Measurements from ENCODE around the gene LYZL6.

DNA sequence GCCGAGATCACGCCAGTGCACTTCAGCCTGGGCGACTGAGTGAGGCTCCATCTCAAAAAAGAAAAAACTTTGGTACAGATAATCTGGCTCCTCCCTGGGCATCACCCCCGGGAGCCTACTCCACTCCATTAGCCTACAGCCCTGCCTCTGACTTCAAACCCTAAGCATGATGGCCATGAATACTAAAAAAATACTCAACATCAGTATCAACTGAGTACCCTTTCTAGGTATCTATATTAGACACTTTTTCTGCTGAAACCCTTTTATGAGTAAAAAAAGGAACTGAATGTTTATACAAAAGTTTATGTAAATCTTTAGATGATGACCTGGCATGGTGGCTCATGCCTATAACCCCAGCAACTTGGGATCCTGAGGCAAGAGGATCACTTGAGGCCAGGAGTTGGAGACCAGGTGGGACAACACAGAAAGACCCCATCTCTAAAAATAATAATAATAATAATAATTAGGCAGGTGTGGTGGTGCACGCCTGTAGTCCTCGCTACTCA lies 19.9 kb downstream of the LYZL6 start:
- no peak for TF ChIP-seq POLR2AphosphoS5 (IDR thresholded peaks at IDR 0.05)
- no peak for TF ChIP-seq CTCF (IDR thresholded peaks at IDR 0.05)
- TF ChIP-seq POLR2A (IDR thresholded peaks at IDR 0.05; ENCODE audit: low read depth): no peak

Measured in esophagus muscularis mucosa (tissue), 3 donors.